OCI-M2 (cell line): Measurements from ENCODE around the gene MYL11.
"Not testable (repeated sequence)": the region's sequence is repeated elsewhere in the genome, so short reads cannot be mapped to it uniquely, and the experiment has no call there.

ENCODE experiments used
- DNase-seq: peaks from one replicate; lab custom pipeline; 2025; ENCODE audit not compliant: unreplicated experiment; lab: John Stamatoyannopoulos, UW

The MYL11 gene

DNA sequence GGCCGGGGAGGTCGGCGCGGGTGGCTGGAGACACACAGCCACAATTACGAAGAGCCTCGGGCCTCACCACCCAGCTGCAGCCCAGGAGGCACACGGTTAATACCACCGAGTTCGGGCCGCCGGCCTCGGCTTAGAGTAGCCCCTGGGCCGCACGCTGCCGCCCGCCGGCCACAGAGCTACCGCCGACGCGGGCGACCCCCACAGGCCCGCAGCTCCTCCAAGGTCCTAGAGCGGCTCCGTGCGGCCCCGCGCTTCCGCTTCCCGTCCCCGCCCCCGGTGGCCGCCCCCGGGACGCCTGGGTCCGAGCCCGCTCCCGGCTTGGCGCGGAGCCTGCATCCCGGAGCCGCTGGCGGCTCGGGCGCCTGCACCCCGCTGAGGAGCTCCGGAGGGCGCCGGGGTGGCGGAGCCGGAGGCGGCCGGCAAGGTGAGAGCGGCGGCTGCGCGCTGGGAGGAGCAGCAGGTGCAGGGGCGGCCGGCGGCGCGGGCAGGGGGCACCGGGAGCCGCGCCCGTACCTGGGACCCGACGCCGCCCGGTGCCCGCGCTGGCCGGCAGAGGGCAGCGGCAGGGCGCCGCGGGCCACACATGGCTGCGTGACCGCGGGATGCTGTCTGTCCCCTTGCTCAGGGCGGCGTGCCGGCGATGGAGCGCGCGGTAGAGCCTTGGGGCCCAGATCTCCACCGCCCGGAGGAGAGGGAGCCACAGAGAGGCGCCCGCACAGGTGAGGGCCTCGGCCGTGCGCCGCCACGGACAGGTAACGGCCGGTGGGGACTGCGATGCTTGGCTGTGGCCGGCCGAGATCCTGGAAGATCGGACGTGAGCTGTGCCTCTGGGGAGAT, 20.8 kb downstream of the MYL11 start, which contains the start of gene ZNF48:
Gene ZNF48, plus strand, starts transcription at position 266 of the 837 bp plus-strand sequence. Its CDS starts 375 bp downstream, at position 641.
- no peak for DNase-seq

DNA sequence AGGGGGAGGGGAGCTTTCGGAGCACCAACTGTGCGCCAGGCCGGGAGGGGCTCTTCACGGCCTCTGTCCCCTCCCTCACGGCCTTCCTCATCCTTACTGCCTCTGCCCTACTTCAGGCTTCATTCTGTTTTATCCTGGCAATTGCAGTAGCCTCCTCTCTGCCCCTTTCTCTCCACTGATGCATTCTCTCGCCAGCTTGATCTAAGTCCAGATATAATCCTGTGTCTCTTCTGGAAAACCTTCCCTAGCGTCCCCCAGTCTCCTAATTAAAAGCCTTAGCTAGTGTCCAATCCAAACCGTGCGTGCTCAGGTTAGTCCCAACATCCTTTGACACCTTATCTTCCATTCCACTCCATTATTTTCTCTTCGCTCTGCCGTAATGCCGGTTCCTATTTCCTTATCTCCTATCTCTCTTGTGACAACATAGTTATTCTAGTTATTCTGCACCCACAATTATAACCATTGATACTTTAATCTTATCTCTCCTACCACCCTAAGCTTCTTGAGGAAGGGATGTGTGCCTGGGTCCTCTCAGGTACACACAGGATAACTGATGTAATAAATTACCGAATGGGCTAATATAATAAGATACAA, 21.5 kb downstream of the MYL11 start:
- DNase-seq = no peak

DNA sequence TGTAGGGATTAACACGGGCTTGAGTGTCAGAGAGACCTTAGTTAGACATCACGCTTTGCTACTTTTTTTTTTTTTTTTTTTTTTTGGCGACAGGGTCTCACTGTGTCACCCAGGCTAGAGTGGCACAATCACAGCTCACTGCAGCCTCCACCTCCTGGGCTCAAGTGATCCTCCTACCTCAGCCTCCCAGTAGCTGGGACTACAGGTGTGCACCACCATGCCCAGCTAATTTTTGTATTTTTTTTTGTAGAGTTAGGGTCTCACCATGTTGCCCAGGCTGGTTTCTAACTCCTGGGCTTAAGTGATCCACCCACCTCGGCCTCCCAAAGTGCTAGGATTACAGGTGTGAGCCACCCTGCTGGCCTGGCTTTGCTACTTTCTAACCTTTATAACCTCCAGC, 22.0 kb downstream of the MYL11 start:
- DNase-seq = not testable (repeated sequence)

DNA sequence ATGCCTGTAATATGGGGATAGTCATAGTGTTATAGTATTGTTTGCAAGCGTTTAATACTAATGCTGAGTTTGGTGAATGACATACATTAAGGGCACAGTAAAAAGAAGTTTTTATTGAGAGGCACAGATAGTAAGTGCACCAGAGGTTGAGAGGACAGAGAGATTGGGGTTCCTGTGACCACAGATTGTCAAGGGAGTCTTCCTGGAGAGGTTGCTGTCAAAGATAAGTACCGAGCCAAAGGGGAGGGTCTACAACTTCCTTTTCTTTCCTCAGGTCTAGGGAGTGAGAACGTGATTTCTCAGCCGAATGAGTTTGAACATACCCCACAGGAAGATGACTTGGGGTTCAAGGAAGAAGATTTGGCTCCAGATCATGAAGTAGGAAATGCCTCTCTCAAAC, 22.5 kb downstream of the MYL11 start:
- DNase-seq = no peak

DNA sequence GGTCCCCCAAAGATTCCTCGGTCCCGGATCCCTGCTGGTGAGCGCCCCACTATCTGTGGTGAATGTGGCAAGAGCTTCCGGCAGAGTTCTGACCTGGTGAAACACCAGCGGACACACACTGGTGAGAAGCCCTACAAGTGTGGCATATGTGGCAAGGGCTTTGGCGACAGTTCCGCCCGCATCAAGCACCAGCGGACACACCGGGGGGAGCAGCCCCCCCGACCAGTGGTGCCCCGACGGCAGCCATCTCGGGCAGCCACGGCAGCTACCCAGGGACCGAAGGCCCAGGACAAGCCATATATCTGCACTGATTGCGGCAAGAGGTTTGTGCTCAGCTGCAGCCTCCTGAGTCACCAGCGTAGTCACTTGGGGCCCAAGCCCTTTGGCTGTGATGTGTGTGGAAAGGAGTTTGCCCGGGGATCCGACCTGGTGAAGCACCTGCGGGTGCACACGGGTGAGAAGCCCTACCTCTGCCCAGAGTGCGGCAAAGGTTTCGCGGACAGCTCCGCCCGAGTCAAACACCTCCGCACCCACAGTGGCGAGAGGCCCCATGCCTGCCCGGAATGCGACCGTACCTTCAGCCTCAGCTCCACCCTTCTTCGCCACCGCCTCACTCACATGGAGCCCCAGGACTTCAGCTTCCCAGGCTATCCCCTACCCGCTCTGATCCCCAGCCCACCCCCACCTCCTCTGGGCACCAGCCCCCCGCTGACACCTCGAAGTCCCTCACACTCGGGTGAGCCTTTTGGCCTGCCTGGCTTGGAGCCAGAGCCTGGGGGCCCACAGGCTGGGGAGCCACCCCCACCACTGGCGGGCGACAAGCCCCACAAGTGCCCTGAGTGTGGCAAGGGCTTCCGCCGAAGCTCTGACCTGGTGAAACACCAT, 23.4 kb downstream of the MYL11 start:
- no peak for DNase-seq

DNA sequence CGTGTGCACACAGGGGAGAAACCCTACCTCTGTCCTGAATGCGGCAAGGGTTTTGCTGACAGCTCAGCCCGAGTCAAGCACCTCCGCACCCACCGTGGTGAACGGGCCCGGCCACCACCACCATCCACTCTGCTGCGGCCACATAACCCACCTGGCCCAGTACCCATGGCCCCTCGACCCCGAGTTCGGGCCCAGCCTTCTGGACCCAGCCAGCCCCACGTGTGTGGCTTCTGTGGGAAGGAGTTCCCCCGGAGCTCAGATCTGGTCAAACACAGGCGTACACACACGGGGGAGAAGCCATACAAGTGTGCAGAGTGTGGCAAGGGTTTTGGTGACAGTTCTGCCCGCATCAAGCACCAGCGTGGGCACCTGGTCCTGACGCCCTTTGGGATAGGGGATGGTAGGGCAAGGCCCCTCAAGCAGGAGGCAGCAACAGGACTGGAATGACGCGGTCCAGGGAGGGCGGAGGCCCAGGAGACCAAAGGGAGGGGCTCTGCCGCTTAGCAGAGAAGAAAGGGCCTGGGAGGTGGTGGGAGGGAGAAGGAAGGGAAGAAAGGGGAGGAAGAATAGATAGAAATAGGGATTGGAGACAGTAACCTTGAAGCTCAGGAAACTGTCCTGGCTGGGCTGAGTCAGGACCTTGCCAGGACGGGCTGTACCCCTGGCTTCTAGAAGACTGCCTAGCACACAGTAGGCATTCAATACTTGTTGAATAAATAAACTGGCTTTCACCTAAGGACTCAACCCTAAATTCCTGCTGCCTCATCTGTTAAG, 24.2 kb downstream of the MYL11 start:
- DNase-seq = no peak

DNA sequence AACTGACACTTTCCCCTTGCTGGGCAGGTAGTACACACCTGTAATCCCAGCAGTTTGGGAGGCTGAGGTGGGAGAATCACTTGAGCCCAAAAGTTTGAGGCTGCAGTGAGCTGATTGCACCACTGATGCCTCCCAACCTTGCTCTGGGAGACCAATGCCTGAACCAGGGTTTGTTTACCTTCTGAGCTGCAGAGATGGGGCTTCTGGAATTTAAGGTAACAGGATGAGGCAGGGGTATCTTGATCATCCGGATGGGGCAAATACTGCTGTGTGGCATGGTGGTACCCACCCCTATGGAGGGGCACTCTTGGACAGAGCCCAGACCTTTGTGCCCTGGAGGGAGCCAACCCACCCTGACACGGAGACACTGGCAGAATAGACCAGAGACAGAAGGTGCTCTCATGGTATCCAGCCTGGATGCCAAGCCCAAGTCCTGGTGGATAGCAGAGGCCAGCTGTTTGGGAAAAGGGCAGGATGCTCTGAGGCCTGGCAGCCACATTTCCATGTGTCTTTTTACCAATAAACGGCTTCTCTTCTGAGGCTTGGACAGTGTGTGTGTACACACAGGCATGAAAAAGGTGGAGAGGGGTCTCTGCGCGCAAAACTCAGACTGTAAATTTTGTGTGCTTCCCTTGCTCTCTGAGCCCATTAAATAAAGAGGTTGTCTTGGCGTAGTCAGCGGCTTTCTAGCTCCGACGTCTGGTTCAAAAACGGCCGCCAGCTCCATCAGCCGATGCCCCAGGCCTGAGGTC, 25.0 kb downstream of the MYL11 start:
- DNase-seq = no peak

DNA sequence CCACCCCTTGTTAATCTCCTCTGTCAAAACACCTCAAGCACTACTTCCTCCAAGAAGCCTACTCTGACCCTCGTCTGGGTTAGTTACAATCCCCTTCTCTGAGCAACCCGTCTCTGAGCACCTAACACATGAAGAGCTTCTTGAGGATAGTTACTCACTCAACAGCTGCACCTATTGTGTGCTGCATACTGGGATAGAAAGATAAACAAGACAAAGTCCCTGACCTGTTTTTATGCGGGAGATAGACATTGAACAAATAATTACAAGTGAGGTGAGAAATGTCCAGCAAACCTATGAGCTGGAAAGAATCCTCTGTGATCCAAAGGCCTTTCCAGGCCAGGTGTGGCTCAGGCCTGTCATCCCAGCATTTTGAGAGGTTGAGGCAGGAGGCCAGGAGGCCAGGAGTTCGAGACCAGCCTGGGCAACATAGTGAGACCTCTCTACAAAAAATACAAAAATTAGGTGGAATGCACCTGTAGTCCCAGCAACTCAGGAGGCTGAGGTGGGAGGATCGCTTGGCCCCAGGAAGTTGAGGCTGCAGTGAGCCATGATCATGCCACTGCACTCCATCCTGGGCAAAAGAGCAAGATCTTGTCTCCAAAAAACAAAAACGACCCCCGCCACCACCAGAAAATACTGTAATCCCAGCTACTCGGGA, 27.3 kb downstream of the MYL11 start:
- DNase-seq = no peak

DNA sequence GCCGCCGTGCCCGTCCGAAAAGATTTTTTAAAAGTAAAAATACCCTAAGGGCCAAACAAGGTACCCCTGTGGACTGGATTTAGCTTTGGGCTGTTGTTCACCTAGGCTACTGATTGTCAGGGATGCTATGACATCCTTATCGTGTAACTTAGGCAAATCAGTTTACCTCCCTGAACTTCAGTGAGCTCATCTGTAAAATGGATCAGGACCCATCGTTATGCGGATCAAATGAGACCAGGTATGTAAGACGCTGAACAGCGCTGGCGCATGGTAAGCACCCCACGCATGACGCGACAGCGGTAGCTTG, 32.1 kb downstream of the MYL11 start:
- DNase-seq = no peak

DNA sequence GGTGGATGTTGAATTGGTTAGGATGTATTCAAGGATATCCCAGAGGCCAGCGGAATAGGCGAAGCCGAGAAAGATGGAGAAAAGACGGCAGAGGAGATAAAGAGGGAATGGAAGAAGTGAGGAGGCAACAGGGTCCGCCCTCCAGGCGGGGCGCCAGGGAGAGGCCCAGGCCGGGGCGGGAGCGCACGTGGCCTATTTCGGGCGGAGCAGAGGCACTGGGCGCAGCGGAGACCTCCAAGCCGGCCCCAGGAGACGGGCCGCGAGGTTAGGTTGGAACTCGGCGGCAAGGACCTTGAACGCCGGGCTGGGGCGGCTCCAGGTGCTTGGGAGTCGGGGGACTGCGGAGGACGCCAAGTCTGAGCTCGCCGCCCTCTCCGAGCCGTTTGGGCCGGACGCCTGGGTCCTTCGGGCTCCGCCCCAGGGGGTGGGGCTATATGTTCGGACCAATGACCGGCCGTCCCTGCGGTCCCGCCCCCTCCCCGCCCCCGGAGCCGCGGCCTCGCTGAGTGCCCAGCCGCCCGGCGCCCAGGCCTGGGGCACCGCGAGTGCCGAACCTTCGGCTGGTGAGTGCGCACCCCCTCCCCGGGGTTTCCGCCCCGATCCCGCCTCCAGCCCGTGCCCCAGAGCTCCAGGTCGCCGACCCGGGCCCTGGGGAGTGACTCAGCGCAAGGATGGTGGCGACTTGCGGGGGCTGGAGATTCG, 32.7 kb downstream of the MYL11 start, which contains the start of gene ZNF771:
Gene ZNF771, plus strand, starts transcription at position 505 of the 702 bp plus-strand sequence. CDS start 448 bp downstream, outside the sequence.
- peak; percentile 46 for DNase-seq

DNA sequence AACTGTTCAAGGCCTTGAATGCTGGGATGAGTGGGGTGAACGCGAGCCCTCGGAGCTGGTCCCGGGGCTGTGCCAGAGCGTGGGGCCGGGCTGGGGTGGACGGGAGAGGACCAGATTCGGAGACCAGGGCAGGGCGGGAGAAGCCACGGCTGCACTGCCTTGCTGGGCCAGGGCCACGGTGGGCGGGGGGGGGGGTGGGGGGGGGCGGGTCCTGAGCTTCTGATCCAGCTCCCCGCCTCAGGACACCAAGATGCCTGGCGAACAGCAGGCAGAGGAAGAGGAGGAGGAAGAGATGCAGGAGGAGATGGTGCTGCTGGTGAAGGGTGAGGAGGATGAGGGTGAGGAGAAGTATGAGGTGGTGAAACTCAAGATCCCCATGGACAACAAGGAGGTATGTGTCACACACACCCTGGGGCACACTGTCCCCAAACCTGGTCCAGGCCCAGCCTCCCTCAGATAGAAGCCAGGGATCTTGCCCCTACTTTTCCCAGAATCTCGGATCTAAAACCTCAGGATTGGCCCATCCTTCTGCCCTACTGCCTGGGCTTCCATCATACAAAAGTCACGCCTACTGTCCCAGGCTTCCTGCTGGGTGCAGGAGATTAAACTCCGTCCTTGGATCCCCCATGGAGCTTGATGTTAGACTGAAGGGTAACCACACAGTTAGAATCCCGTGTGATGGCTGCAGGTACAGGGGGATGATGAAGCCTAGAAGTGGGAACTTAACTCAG, 33.4 kb downstream of the MYL11 start:
- no peak for DNase-seq

DNA sequence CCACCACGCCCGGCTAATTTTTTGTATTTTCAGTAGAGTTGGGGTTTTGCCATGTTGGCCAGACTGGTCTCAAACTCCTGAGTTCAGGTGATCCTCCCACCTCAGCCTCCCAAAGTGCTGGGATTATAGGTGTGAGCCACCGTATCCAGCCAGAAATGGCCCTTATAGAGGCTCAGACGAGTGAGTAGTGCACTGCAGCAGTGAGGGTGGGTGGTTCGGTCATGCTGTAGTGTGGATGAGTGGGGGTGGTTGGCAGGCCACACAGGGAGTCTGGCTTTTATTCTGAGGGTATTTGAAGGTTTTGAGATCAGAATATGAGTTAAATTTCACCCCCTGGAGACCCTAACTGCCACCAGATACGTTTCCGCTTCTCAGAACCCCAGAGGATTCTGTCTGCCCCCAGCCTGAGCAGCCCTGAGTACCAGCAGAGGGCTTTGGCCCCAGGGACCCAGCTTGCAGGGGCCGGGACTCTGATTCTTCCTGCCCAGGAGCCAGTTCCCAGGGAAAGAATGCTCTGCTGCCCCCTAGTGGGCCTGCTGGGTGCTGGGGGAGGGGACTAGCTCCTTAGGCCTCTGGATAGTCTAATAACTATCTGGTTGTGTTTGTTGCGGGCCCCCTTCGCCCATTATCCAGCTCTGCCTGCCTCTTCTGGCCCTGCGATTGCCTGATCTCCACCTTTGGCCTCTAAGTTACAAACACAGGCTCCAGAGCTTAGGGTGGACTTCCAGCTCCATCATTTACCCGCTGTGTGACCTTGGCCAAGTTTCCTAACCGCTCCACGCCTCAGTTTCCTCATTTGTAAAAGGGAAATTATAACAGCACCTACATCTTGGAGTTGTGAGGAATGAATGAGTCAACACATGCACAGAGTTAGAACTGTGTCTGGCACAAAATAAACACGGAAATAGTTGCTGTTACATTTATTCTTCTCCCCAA, 34.8 kb downstream of the MYL11 start:
- DNase-seq = peak; percentile 76

DNA sequence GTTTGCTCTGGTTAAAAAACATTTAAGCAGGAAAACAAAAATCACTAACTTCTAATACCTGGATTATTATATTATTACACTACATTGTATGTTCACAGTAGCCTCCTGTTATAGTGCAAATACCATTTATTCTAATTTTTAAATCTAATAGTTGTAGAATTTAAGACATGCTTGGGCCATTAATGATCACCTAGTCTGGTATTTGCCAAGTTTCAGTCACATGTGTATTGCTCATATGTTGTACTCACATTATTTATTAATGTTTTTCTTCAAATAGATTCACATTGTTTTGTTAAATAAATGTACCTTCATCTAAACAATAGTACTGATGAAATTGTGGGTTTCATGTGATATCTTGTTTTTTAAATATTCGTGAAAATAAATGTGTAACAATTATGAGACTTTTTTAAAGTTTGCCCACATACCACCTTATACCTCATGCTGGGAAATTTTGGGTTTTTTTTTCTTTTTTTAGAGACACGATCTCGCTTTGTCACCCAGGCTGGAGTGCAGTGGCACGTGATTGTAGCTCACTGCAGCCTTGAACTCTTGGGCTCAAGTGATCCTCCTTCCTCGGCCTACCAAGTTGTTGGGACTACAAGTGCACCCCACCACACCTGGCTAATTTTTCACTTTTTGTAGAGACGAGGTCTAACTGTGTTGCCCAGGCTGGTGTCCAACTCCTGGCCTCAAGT, 38.7 kb downstream of the MYL11 start:
- DNase-seq = no peak

DNA sequence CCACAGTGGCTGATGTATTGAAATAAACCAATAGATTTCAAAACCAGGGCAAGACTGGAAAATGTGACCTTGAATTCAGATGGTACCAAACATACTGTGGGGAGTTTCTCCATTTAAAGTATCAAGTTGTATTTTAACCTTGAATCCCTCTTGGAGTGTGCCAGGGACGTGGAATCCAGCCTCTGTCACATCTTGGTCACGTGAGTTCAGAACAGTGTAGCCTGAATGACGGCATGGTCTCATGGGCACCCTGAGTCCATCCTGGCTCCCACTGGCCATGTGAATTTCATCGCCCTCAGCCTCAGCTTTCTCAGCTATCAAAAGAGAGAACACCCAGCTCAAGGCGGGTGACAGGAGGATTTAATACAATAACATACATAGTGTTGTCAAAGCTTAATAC, 39.6 kb downstream of the MYL11 start:
- DNase-seq = no peak

DNA sequence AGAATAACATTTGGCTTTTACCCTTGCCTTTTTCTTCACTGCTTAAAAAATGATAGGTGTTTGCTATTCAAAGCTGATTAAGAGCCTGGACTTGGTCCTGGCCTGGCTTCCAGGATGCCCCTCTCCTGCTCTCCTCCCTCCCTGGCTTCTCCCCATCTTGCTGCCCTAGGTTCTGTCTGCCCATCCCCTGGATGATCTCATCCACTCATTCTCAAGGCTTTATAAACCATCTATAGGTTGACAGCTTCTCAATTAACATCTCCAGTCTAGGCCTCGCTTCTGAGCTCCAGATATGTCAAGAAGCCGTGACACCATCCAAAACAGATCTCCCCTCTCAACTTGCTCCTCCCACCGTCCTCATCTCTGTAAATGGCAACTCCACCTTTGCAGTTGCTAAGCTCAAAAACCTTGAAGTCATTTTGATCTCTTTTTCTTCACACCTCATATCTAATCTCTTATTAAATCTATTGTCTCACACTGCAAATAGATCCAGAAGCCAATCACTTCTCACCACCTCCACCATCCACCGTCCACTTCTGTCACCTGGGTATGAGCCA, 41.5 kb downstream of the MYL11 start:
- DNase-seq = no peak
